Osteocyte (in vitro differentiated cells): ENCODE data around the gene MYH9. TPM values are rescaled to one million over a fixed set of nuclear protein-coding genes. Genes with fewer than 3 reads are reported as not detected.
"Not testable (repeated sequence)": the region's sequence is repeated elsewhere in the genome, so short reads cannot be mapped to it uniquely, and the experiment has no call there.

Experiments used
- DNase-seq: peaks from one replicate; pipeline ENCODE4 v3.0.0; 2021; ENCODE audit warnings: mixed read lengths; ENCODE audit not compliant: unreplicated experiment; ENCODE audit errors: extremely low spot score
- H3K27ac Mint-ChIP-seq: one replicate; pipeline ENCODE4 v1.8.0; 2021; ENCODE audit warnings: mild to moderate bottlenecking, mixed read lengths; ENCODE audit not compliant: unreplicated experiment
- H3K27me3 Mint-ChIP-seq: one replicate; pipeline ENCODE4 v1.8.0; 2021; ENCODE audit warnings: mixed read lengths; ENCODE audit not compliant: unreplicated experiment
- H3K36me3 Mint-ChIP-seq: one replicate; pipeline ENCODE4 v1.8.0; 2021; ENCODE audit warnings: mixed read lengths; ENCODE audit not compliant: unreplicated experiment
- H3K4me1 Mint-ChIP-seq: one replicate; pipeline ENCODE4 v1.8.0; 2021; ENCODE audit warnings: mixed read lengths; ENCODE audit not compliant: unreplicated experiment
- H3K4me3 Mint-ChIP-seq: one replicate; pipeline ENCODE4 v1.8.0; 2021; ENCODE audit warnings: mild to moderate bottlenecking, moderate library complexity, mixed read lengths; ENCODE audit not compliant: unreplicated experiment
- H3K9me3 Mint-ChIP-seq: one replicate; pipeline ENCODE4 v1.8.0; 2021; ENCODE audit warnings: mixed read lengths; ENCODE audit not compliant: unreplicated experiment
- total RNA-seq: library from RNA; stranded (reverse); gene quantifications from 2 replicates; pipeline ENCODE4 v1.2.1, GENCODE V29; 2021
- TF ChIP-seq, protein P1 (sequence below): fragments of 200-600 bp; sonication (generic); IDR thresholded peaks from 2 replicates; pipeline ENCODE4 v1.5.0; 2021; ENCODE audit warnings: antibody characterized with exemption, mild to moderate bottlenecking, moderate library complexity

The MYH9 gene
- total RNA-seq, 1 donor from 2014 or later = 938 TPM

DNA sequence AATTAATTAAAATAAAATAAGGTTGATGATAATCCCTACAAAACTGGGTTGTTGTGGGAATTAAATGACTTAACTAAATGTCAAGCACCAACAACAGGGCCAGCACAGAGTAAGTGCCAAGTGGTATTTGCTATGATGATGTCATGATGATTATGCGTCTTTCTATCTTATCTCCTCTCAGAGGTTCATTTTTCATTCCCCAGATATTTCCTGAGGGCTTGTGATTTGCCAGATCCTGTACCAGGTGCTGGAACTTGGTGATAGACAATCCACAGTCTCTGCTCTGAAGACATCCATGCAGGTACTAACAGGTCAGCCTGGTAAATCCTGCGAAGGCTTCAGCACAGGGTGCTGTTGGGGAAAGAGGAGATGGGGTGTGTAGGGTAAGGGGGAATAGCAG lies 8.1 kb upstream of the MYH9 start:
- H3K4me3 Mint-ChIP-seq = no peak overlapping the region
- H3K27ac Mint-ChIP-seq = no peak overlapping the region
- no peaks in the 10 kb centered on the region for H3K27me3 Mint-ChIP-seq
- peaks cover 34% of the 10 kb centered on the region for H3K4me1 Mint-ChIP-seq
- no peaks in the 10 kb centered on the region for H3K9me3 Mint-ChIP-seq
- TF ChIP-seq, protein P1, sequence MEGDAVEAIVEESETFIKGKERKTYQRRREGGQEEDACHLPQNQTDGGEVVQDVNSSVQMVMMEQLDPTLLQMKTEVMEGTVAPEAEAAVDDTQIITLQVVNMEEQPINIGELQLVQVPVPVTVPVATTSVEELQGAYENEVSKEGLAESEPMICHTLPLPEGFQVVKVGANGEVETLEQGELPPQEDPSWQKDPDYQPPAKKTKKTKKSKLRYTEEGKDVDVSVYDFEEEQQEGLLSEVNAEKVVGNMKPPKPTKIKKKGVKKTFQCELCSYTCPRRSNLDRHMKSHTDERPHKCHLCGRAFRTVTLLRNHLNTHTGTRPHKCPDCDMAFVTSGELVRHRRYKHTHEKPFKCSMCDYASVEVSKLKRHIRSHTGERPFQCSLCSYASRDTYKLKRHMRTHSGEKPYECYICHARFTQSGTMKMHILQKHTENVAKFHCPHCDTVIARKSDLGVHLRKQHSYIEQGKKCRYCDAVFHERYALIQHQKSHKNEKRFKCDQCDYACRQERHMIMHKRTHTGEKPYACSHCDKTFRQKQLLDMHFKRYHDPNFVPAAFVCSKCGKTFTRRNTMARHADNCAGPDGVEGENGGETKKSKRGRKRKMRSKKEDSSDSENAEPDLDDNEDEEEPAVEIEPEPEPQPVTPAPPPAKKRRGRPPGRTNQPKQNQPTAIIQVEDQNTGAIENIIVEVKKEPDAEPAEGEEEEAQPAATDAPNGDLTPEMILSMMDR = no peak
- no peaks in the 10 kb centered on the region for H3K36me3 Mint-ChIP-seq
- no peak for DNase-seq

DNA sequence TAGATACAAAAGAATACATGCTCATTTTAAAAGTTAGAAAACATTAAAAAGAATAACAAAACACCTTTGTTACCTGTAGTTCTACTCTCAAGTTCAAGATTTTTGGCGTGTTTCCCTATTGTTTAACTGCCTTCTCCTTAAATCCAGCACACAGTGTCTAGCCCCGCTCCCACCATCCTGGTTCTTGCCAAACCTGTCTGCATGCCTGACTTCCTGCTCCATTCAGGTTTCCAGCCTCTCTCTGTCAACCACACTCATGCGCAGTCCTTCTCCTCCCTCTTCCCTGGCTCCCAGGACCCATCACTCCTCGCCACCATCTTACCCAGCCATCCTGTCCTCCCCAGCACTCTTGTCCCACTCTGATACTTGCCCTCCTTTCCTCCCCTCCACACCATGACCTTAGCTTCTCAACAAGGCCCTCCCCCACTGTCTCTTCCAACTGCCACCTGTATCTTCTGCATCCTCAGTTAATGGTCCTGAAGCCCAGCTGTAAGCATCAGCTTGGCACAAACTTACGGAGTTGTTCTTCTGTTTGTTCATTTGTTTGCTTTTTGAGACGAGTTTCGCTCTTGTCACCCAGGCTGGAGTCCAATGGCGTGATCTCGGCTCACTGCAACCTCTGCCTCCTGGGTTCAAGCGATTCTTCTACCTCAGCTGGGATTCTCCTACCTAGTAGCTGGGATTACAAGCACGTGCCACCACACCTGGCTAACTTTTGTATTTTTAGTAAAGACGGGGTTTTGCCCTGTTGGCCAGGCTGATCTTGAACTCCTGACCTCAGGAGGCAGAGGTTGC lies 7.5 kb upstream of the MYH9 start:
- Mint-ChIP-seq H3K4me1 (peaks cover 34% of the 10 kb centered on the region), H3K27ac (no peak overlapping the region)

DNA sequence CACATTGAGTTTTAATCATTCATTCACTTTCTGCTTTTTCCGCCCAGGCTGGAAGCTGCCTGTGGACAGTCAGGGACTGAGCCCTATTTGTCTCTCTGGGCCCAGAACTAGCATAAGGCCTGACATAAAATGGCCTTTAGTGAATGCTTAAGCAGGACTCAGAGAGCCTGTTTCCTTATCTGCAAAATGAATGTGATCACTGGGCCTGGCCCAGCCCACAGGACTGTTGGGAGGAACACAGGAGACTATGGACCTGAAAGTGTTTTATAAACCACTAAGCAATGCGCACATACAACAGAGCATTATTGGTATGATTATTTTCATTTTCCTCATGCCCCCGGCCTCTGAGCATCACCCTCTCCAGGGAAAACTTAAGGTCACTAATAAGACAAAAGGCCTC lies 3.9 kb upstream of the MYH9 start:
- DNase-seq = no peak
- H3K27me3 Mint-ChIP-seq = no peaks in the 10 kb centered on the region
- H3K9me3 Mint-ChIP-seq = no peaks in the 10 kb centered on the region
- no peak overlapping the region for H3K4me3 Mint-ChIP-seq
- H3K4me1 Mint-ChIP-seq = peaks cover 19% of the 10 kb centered on the region
- H3K36me3 Mint-ChIP-seq = peaks cover under 1% of the 10 kb centered on the region
- TF ChIP-seq, protein P1 = no peak
- peak overlapping the region; percentile 65 for H3K27ac Mint-ChIP-seq

More for the DNA sequence above, 7.5 kb upstream of the MYH9 start:
- no peaks in the 10 kb centered on the region for H3K9me3 Mint-ChIP-seq
- no peak for DNase-seq
- no peaks in the 10 kb centered on the region for H3K36me3 Mint-ChIP-seq
- no peak overlapping the region for H3K4me3 Mint-ChIP-seq
- no peaks in the 10 kb centered on the region for H3K27me3 Mint-ChIP-seq
- TF ChIP-seq, protein P1 = no peak

DNA sequence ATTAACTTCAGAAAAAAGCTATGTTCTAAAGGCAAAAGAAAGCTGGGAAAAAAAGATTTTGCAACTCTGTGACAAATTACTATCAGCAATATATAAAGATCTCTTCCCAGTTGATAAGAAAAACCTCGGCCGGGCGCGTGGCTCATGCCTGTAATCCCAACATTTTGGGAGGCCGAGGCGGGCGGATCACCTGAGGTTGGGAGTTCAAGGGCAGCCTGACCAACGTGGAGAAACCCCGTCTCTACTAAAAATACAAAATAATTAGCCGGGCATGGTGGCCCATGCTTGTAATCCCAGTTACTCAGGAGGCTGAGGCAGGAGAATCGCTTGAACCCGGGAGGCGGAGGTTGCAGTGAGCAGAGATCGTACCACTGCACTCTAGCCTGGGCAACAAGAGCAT lies 1.4 kb upstream of the MYH9 start:
- Mint-ChIP-seq H3K4me1 (peaks cover 36% of the 10 kb centered on the region), H3K27ac (peak overlapping the region; percentile 81)
- not testable (repeated sequence) for H3K27me3 Mint-ChIP-seq

DNA sequence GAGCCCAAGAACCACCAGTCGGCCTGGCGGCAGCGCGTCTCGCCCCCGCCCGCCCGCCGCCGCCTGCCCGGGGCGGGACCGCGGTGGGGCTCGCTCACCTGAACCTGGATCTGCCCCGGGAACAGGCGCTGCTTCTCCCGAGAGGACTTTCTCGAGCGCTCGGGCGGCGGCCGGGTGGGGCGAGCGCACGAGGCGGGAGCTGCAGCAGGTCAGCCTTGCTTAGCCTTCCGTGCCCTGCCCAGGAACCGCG lies 133 bp downstream of the MYH9 start:
- Mint-ChIP-seq H3K9me3 (no peaks in the 10 kb centered on the region), H3K27ac (peak overlapping the region; percentile 69), H3K4me1 (peaks cover 49% of the 10 kb centered on the region), H3K4me3 (peak overlapping the region; percentile 71), H3K36me3 (peaks cover 15% of the 10 kb centered on the region), H3K27me3 (no peaks in the 10 kb centered on the region)
- TF ChIP-seq, protein P1 = no peak
- no peak for DNase-seq

More for the DNA sequence above, 1.4 kb upstream of the MYH9 start:
- Mint-ChIP-seq H3K4me3 (peak overlapping the region; percentile 71), H3K36me3 (peaks cover 10% of the 10 kb centered on the region)
- not testable (repeated sequence) for H3K9me3 Mint-ChIP-seq, DNase-seq
